Mucosa of descending colon (tissue), 3 donors: Measurements from ENCODE around the gene MED6. TPM values are rescaled to one million over a fixed set of nuclear protein-coding genes. Genes with fewer than 3 reads are reported as not detected.

Source experiments
- ATAC-seq: fragments of 200-7000 bp; cut with Tn5 transposase; one replicate; pipeline ENCODE4 v1.9.1; 2020; ENCODE audit warnings: mild to moderate bottlenecking, moderate library complexity
- DNase-seq, 3 donors: peaks; one replicate each; pipeline ENCODE4 v3.0.0-alpha.2; 2020
- H3K36me3 ChIP-seq: fragments of 200-600 bp; one replicate; pipeline ENCODE4 v1.8.0; 2021; ENCODE audit warnings: low read depth, mild to moderate bottlenecking
- H3K4me1 ChIP-seq: fragments of 200-600 bp; one replicate; pipeline ENCODE4 v1.8.0; 2021; ENCODE audit warnings: low read depth, mild to moderate bottlenecking
- H3K4me3 ChIP-seq: fragments of 200-600 bp; one replicate; pipeline ENCODE4 v1.8.0; 2021; ENCODE audit warnings: mild to moderate bottlenecking
- H3K9me3 ChIP-seq: fragments of 200-600 bp; one replicate; pipeline ENCODE4 v1.8.0; 2021; ENCODE audit warnings: mild to moderate bottlenecking
- CTCF ChIP-seq: fragments of 200-600 bp; IDR thresholded peaks from one replicate; pipeline ENCODE4 v1.8.0; 2022; ENCODE audit warnings: antibody characterized with exemption, mild to moderate bottlenecking
- intact Hi-C, 2 donors: fragments of 100-400 bp; cut with DNase I in 1 of 2; cut with micrococcal nuclease in 1 of 2; formaldehyde crosslinking; loops; one replicate each; pipeline versions ENCODE4 v1.11.0 to v1.11.1; 2022; cut with DNase I, micrococcal nuclease
- total RNA-seq, 3 donors: library from RNA; stranded (reverse); fragmentation: NEBNext Ultra II Directional in 2 of 3; extraction: Animal tissue kit (Norgen Biotek cat#: 25700) in 2 of 3; gene quantifications; one replicate each; pipeline versions ENCODE4 v1.2.1 to v1.2.4, GENCODE V29; 2021 to 2023
- donor health status: DM: no; HTN: no; CAD: no; lungs with moderate emphysema.
- donor health status: DM: no; HTN: no; CAD: no.
- donor health status: DM: no; HTN: yes; CAD: no.

Gene MED6
- total RNA-seq, 3 donors from 2014 or later = 24.4 to 30.9 (median 27.6) TPM

- no peak overlapping the region for H3K4me3 ChIP-seq
- H3K36me3 ChIP-seq = no peaks in the 10 kb centered on the region
- ATAC-seq = no peak
- no peak for DNase-seq
- no peaks in the 10 kb centered on the region for H3K9me3 ChIP-seq
- intact Hi-C loops = no loop called here
- peaks cover 3% of the 10 kb centered on the region for H3K4me1 ChIP-seq
- no peak for TF ChIP-seq CTCF
Observed at GRCh38 chr14:70643967-70644366, 43.5 kb upstream of the MED6 start.

- peak overlapping the region; percentile 28 for H3K4me3 ChIP-seq
- no peaks in the 10 kb centered on the region for H3K36me3 ChIP-seq
- H3K9me3 ChIP-seq = no peaks in the 10 kb centered on the region
- peak; percentile 46 for ATAC-seq
- H3K4me1 ChIP-seq = peaks cover 3% of the 10 kb centered on the region
- TF ChIP-seq CTCF = no peak
- DNase-seq = peak in 2 of 3 donors; percentile 41 to 75
- intact Hi-C loops = no loop called here
Observed at GRCh38 chr14:70642303-70643235, 42.1 kb upstream of the MED6 start.

- DNase-seq = peak in 2 of 3 donors; percentile 58 to 61
- H3K4me3 ChIP-seq = peak within 1 kb of the TSS; percentile 28
- TF ChIP-seq CTCF = no peak
- H3K9me3 ChIP-seq = no peaks in the 10 kb centered on the region
- no peaks in the 10 kb centered on the region for H3K36me3 ChIP-seq
- peaks cover 3% of the 10 kb centered on the region for H3K4me1 ChIP-seq
- ATAC-seq = peak; percentile 63
- intact Hi-C loops = no loop called here
Observed at GRCh38 chr14:70641548-70642302, 41.3 kb upstream of the MED6 start, which contains the start of gene TTC9. TSS of gene TTC9 (plus strand) at chr14:70641916. CDS start at chr14:70642130, 214 bp downstream.

GRCh38 chr14:70640938-70641547 is 40.6 kb upstream of the MED6 start:
- no peaks in the 10 kb centered on the region for H3K9me3 ChIP-seq
- H3K4me3 ChIP-seq = no peak overlapping the region
- H3K36me3 ChIP-seq = no peaks in the 10 kb centered on the region
- ATAC-seq = peak; percentile 82
- no peak for TF ChIP-seq CTCF
- intact Hi-C loops = no loop called here
- peak; percentile 41 to 72 (median 51) for DNase-seq
- H3K4me1 ChIP-seq = peaks cover 3% of the 10 kb centered on the region

GRCh38 chr14:70638416-70638815 is 38.0 kb upstream of the MED6 start:
- intact Hi-C loops = no loop called here
- H3K9me3 ChIP-seq = no peaks in the 10 kb centered on the region
- DNase-seq (no peak), ATAC-seq (no peak)
- H3K4me3 ChIP-seq = no peak overlapping the region
- H3K36me3 ChIP-seq = no peaks in the 10 kb centered on the region
- no peak for TF ChIP-seq CTCF
- no peaks in the 10 kb centered on the region for H3K4me1 ChIP-seq
